ENCODE measurements around the gene KCNC1. TPM values are rescaled to one million over a fixed set of nuclear protein-coding genes. Genes with fewer than 3 reads are reported as not detected.

Gene KCNC1
- total and polyA plus RNA-seq, 9 donors, result 0.02 to 0.18 (median 0.03) TPM; not detected in 5

DNA sequence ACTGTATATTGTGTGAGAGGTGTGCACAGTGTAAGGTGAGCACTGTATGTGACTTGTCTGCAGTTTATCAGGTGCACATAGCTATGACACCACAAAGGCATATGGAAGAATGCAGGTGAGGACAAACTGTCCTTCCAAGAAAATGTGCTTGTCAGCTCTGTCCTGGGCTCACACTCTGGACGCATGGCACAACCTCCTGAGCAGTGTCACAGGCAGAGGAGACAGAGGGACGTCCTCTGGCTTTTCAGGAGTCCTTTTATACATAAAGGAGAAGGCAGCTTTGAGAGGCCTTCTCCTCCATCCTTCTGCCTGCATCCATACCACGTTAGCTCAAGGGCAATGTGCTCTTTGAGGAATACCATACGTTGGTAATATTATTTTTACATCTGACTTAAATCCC lies 22.7 kb upstream of the KCNC1 start:
- no peak for TF ChIP-seq POLR2A (IDR thresholded peaks at IDR 0.05)
- TF ChIP-seq, protein P1, sequence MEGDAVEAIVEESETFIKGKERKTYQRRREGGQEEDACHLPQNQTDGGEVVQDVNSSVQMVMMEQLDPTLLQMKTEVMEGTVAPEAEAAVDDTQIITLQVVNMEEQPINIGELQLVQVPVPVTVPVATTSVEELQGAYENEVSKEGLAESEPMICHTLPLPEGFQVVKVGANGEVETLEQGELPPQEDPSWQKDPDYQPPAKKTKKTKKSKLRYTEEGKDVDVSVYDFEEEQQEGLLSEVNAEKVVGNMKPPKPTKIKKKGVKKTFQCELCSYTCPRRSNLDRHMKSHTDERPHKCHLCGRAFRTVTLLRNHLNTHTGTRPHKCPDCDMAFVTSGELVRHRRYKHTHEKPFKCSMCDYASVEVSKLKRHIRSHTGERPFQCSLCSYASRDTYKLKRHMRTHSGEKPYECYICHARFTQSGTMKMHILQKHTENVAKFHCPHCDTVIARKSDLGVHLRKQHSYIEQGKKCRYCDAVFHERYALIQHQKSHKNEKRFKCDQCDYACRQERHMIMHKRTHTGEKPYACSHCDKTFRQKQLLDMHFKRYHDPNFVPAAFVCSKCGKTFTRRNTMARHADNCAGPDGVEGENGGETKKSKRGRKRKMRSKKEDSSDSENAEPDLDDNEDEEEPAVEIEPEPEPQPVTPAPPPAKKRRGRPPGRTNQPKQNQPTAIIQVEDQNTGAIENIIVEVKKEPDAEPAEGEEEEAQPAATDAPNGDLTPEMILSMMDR (IDR thresholded peaks at IDR 0.05), result no peak
- TF ChIP-seq EP300 (IDR thresholded peaks at IDR 0.05), result no peak
- no peak for DNase-seq
- intact Hi-C loops (cut with DNase I), result no loop called here

DNA sequence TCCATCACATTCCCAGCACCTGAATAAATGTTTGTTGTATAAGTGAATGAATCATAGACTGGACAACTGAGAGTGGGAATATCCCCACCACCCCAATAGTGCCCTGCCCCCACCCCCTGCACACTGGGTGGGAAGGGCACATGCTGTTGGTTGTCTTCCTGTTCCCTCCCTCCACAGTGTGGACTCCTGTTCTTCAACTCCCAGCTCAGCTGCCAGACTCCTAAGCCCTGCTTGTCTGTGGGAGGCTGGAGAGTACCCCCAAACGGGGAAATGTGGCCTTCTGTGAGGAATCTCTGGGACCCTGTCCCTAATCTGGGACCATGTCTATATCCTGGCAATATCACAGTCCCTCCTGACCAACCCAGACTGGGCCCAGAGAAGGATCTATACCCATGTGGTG lies 20.7 kb upstream of the KCNC1 start:
- Histone ChIP-seq H3K27ac (no peak overlapping the region), H3K4me3 (no peak overlapping the region), H3K4me1 (ENCODE audit: insufficient read depth) (no peaks in the 10 kb centered on the region), H3K27me3 (no peaks in the 10 kb centered on the region), H3K36me3 (no peaks in the 10 kb centered on the region), H3K9me3 (no peaks in the 10 kb centered on the region)
- intact Hi-C loops (cut with DNase I), result no loop called here
- TF ChIP-seq, protein P1 (IDR thresholded peaks at IDR 0.05), result no peak
- TF ChIP-seq EP300 (IDR thresholded peaks at IDR 0.05), result no peak
- no peak for TF ChIP-seq POLR2A (IDR thresholded peaks at IDR 0.05)
- WGBS, 3 donors, result 0% methylated on average over 1 of the region's 1 CpG; no CpG with 5 or more reads in 1 of the 3 donors
- no peak for DNase-seq

More for the DNA sequence above, 22.7 kb upstream of the KCNC1 start:
- no peak overlapping the region for H3K27ac ChIP-seq
- no peaks in the 10 kb centered on the region for H3K9me3 ChIP-seq
- H3K36me3 ChIP-seq, result no peaks in the 10 kb centered on the region
- no peak overlapping the region for H3K4me3 ChIP-seq
- 15 to 19% (median 18%) methylated on average over 4 of the region's 4 CpGs for WGBS, 3 donors
- no peaks in the 10 kb centered on the region for H3K27me3 ChIP-seq
- no peaks in the 10 kb centered on the region for H3K4me1 ChIP-seq (ENCODE audit: insufficient read depth)

DNA sequence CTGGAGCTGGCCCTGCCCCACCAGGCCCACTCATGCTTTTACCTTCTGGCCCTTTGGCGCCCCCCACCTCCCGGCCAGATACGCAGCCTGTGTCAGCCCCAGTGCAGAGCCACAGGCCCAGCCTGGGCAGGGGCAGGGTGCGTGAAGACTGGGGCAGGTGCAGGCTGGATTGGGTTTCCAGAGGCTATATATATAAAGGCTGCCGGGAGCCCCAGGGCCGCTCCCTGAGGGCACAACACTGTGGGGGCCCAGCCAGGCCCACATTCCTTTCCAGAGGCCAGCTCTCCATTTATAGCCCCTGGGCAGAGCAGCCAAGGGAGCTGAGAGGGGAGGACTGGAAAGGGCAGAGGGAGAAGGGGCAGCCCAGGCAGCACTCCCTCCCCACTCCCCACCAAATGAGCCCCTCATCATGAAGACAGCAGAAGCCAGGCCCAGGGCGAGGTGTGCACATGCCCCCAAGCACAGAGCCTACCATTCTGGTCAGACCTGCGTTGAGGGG lies 20.2 kb upstream of the KCNC1 start:
- H3K27ac ChIP-seq, result no peak overlapping the region
- WGBS, 3 donors, result 30 to 56% (median 34%) methylated on average over 6 to 8 of the region's 8 CpGs
- no peak overlapping the region for H3K4me3 ChIP-seq
- H3K27me3 ChIP-seq, result no peaks in the 10 kb centered on the region
- TF ChIP-seq EP300 (IDR thresholded peaks at IDR 0.05) (no peak), POLR2A (IDR thresholded peaks at IDR 0.05) (no peak)
- TF ChIP-seq, protein P1 (IDR thresholded peaks at IDR 0.05), result no peak
- no peaks in the 10 kb centered on the region for H3K4me1 ChIP-seq (ENCODE audit: insufficient read depth)
- DNase-seq, result no peak
- no peaks in the 10 kb centered on the region for H3K36me3 ChIP-seq
- H3K9me3 ChIP-seq, result no peaks in the 10 kb centered on the region
- intact Hi-C loops (cut with DNase I), result no loop called here

DNA sequence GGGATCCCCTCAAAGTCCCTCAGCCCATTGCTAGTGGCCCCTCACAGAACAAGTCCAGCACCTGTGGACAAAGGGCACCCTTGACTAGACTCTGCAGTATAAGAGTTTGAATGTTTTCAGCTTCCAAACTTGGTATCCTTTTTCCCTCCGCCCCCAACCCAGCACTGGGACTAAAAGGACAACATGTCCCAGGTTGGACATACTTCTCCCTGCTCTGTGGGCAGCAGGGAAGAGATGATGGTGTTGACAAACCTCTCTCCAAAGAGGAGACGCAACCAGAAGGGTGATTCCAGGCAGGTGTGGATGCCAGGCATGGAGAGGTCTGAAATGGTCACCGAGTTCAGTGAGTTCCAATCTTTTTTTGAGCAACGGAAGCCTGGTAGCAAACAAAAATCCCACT lies 19.7 kb upstream of the KCNC1 start:
- no peaks in the 10 kb centered on the region for H3K9me3 ChIP-seq
- TF ChIP-seq POLR2A (IDR thresholded peaks at IDR 0.05) (no peak), EP300 (IDR thresholded peaks at IDR 0.05) (no peak)
- TF ChIP-seq, protein P1 (IDR thresholded peaks at IDR 0.05), result no peak
- H3K27ac ChIP-seq, result no peak overlapping the region
- intact Hi-C loops (cut with DNase I), result loop anchor here in 1 of 4 donors (5.0 kb wide), 1 partner anchor 52 kb away; no protein-coding TSS in a partner anchor
- DNase-seq, result no peak
- no peaks in the 10 kb centered on the region for H3K27me3 ChIP-seq
- H3K4me3 ChIP-seq, result no peak overlapping the region
- 76 to 82% (median 80%) methylated on average over 4 of the region's 4 CpGs for WGBS, 3 donors
- H3K4me1 ChIP-seq (ENCODE audit: insufficient read depth), result no peaks in the 10 kb centered on the region
- no peaks in the 10 kb centered on the region for H3K36me3 ChIP-seq
